C4-2B (cell line): ENCODE results near the gene NNMT.

Source experiments
- CTCF ChIP-seq: fragments of 450-650 bp; conservative IDR thresholded peaks from 2 replicates; pipeline ENCODE4 v1.5.1; 2017; ENCODE audit warnings: mild to moderate bottlenecking
- ZFX ChIP-seq: fragments of 450-650 bp; IDR thresholded peaks from 2 replicates; pipeline ENCODE4 v1.6.1; 2017

- TF ChIP-seq CTCF, result no peak
- TF ChIP-seq ZFX, result no peak
Observed at GRCh38 chr11:114272311-114272710, 23.9 kb upstream of the NNMT start.
